PC-3 (cell line): ENCODE results near the gene AQP3. TPM values are rescaled to one million over a fixed set of nuclear protein-coding genes. Genes with fewer than 3 reads are reported as not detected.

Experiments
- ATAC-seq: fragments of 200-7000 bp; cut with Tn5 transposase; 2 replicates; pipeline ENCODE4 v1.9.1; 2020; ENCODE audit warnings: mild to moderate bottlenecking, moderate library complexity
- BruUV-seq: library from RNA; stranded (reverse); fragments of 400-500 nt; replicated peaks from 2 replicates; lab custom pipeline; 2021; lab: Mats Ljungman, UMichigan
- CTCF ChIA-PET: fragments of 300-600 bp; sonication (Branson Sonifier 250); formaldehyde crosslinking; loops from one replicate; lab custom pipeline; 2022; ENCODE audit warnings: antibody characterized with exemption; lab: Charles Lee
- POLR2A ChIA-PET: fragments of 300-600 bp; sonication (Branson Sonifier 250); formaldehyde crosslinking; loops from one replicate; lab custom pipeline; 2022; ENCODE audit warnings: antibody characterized with exemption; ENCODE audit not compliant: unreplicated experiment; lab: Charles Lee
- DNase-seq: peaks from one replicate; pipeline ENCODE4 v3.0.0-alpha.2; 2015
- H2AFZ ChIP-seq: fragments of 300-600 bp; sonication (generic); 2 replicates; pipeline ENCODE4 v1.6.0; 2016; ENCODE audit warnings: antibody characterized with exemption, low read length
- H3F3A ChIP-seq: fragments of 300-600 bp; sonication (generic); one replicate; pipeline ENCODE4 v1.6.0; 2017; ENCODE audit warnings: antibody characterized with exemption, low read length, control low read depth, mild to moderate bottlenecking; ENCODE audit not compliant: unreplicated experiment
- H3K27ac ChIP-seq: fragments of 300-600 bp; sonication (generic); 2 replicates; pipeline ENCODE4 v1.5.1; 2016; ENCODE audit warnings: mild to moderate bottlenecking, low read length
- H3K27me3 ChIP-seq: fragments of 300-600 bp; sonication (generic); 2 replicates; pipeline ENCODE4 v1.6.1; 2016; ENCODE audit warnings: low read length, mixed read lengths
- H3K36me3 ChIP-seq: fragments of 300-600 bp; sonication (generic); 2 replicates; pipeline ENCODE4 v1.6.1; 2016; ENCODE audit warnings: low read depth, mixed run types, low read length, mixed read lengths
- H3K4me1 ChIP-seq: fragments of 300-600 bp; sonication (generic); 2 replicates; pipeline ENCODE4 v1.5.1; 2016; ENCODE audit warnings: low read length; ENCODE audit not compliant: insufficient read depth
- H3K4me2 ChIP-seq: fragments of 300-600 bp; sonication (generic); 2 replicates; pipeline ENCODE4 v1.6.0; 2016; ENCODE audit warnings: low read length
- H3K4me3 ChIP-seq: fragments of 300-600 bp; sonication (generic); 2 replicates; pipeline ENCODE4 v1.5.1; 2016; ENCODE audit warnings: mild to moderate bottlenecking, low read length, mixed read lengths
- H3K79me2 ChIP-seq: fragments of 300-600 bp; sonication (generic); 2 replicates; pipeline ENCODE4 v1.6.1; 2017; ENCODE audit warnings: low read length, mixed read lengths
- H3K9ac ChIP-seq: fragments of 300-600 bp; sonication (generic); 2 replicates; pipeline ENCODE4 v1.6.0; 2016; ENCODE audit warnings: mild to moderate bottlenecking, low read length
- H3K9me2 ChIP-seq: fragments of 300-600 bp; sonication (generic); replicated peaks from 2 replicates; pipeline ENCODE4 v1.6.1; 2016; ENCODE audit warnings: mixed run types, low read length, mixed read lengths
- H3K9me3 ChIP-seq: fragments of 300-600 bp; sonication (generic); 2 replicates; pipeline ENCODE4 v1.6.1; 2016; ENCODE audit warnings: low read length, mixed read lengths
- H4K20me1 ChIP-seq: fragments of 300-600 bp; sonication (generic); 2 replicates; pipeline ENCODE4 v1.6.1; 2016; ENCODE audit warnings: low read length, mixed read lengths
- CTCF ChIP-seq: fragments of 300-600 bp; sonication (generic); conservative IDR thresholded peaks from 2 replicates; pipeline ENCODE4 v1.5.1; 2017; ENCODE audit warnings: antibody characterized with exemption, low read depth, mild to moderate bottlenecking, low read length
- EZH2 ChIP-seq: fragments of 300-600 bp; sonication (generic); IDR thresholded peaks from one replicate; pipeline ENCODE4 v1.6.1; 2017; ENCODE audit warnings: antibody characterized with exemption, mild to moderate bottlenecking, low read length; ENCODE audit not compliant: unreplicated experiment
- EZH2phosphoT487 ChIP-seq: fragments of 300-600 bp; sonication (generic); IDR thresholded peaks from 2 replicates; pipeline ENCODE4 v1.6.1; 2018; ENCODE audit warnings: mild to moderate bottlenecking, antibody characterized with exemption, low read length, borderline replicate concordance
- intact Hi-C: fragments of 100-400 bp; cut with micrococcal nuclease; formaldehyde crosslinking; loops from 2 replicates; pipeline ENCODE4 v1.9.0; 2023
- total RNA-seq: library from RNA; depleted of rRNA; stranded (reverse); fragments of >200 nt; gene quantifications from 2 replicates; pipeline ENCODE4 v1.2.3, GENCODE V29; 2014

The AQP3 gene
- total RNA-seq, 1 experiment from 2014 or later = 5.1 TPM

DNA sequence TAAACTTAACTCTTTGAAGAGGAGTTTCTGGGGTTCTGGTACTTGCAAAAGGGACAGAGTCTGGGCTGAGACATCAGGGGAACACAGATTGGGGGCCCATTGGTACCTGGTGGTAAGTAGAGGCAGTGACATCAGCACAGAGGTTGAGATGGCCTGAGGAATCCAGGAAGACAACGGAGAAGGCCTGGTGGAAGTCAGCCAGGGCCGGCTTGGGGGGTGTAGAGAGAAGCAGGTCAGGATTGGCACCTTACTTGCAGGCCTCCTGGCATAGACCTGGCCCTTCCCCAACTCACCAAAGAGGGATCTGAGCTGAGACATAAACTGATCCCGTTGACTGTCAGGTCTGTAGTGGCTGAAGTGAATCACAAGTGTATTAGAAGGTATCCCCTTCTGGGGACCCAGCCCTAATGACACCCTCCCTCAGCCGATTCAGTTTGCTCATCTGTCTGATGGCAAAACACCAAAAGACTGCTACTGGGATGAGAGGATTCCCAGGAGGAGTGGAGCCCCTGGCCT lies 20.9 kb upstream of the AQP3 start:
- Histone ChIP-seq H4K20me1 (no peaks in the 10 kb centered on the region), H3F3A (no peaks in the 10 kb centered on the region), H3K27me3 (no peaks in the 10 kb centered on the region), H3K4me1 (peaks cover 13% of the 10 kb centered on the region), H3K9me2 (no peaks in the 10 kb centered on the region), H3K27ac (no peak overlapping the region), H3K36me3 (peaks cover 44% of the 10 kb centered on the region), H2AFZ (no peak overlapping the region), H3K79me2 (peaks cover 26% of the 10 kb centered on the region), H3K9ac (no peak overlapping the region), H3K4me2 (no peak overlapping the region), H3K9me3 (no peaks in the 10 kb centered on the region), H3K4me3 (no peak overlapping the region)
- ATAC-seq (no peak), DNase-seq (no peak)
- BruUV-seq = no TSS peak
- TF ChIP-seq EZH2 = no peak
- no peak for TF ChIP-seq EZH2phosphoT487
- ChIA-PET POLR2A (no interaction called here), CTCF (no interaction called here)
- intact Hi-C loops = loop anchor here (5.0 kb wide), 1 partner anchor 66 kb away; the partner anchor contains the start of gene AQP7

- DNase-seq = no peak
- no peaks in the 10 kb centered on the region for H4K20me1 ChIP-seq
- H3K27ac ChIP-seq = no peak overlapping the region
- H3F3A ChIP-seq = no peaks in the 10 kb centered on the region
- H3K36me3 ChIP-seq = peaks cover 48% of the 10 kb centered on the region
- TF ChIP-seq CTCF (no peak), EZH2 (no peak), EZH2phosphoT487 (no peak)
- peaks cover 12% of the 10 kb centered on the region for H3K4me1 ChIP-seq
- BruUV-seq = no TSS peak
- no peaks in the 10 kb centered on the region for H3K27me3 ChIP-seq
- H3K79me2 ChIP-seq = peaks cover 18% of the 10 kb centered on the region
- no peak overlapping the region for H3K4me3 ChIP-seq
- no peaks in the 10 kb centered on the region for H3K9me2 ChIP-seq
- no peaks in the 10 kb centered on the region for H3K9me3 ChIP-seq
- H3K4me2 ChIP-seq = no peak overlapping the region
- ChIA-PET POLR2A (interaction anchor here (0.6 kb wide), 1 partner anchor 42 kb away, joined by 10 read pairs; no protein-coding TSS in a partner anchor), CTCF (interaction anchor here (0.6 to 1.8 kb wide), 5 partner anchors 9 to 93 kb away, joined by 3 to 12 read pairs (median 3); no protein-coding TSS in a partner anchor)
- H2AFZ ChIP-seq = no peak overlapping the region
- intact Hi-C loops = loop anchor here (5.0 kb wide), 1 partner anchor 65 kb away; the partner anchor contains the start of gene AQP7
- no peak for ATAC-seq
- H3K9ac ChIP-seq = no peak overlapping the region
These were observed 20.1 kb upstream of the AQP3 start for GRCh38 chr9:33467526-33467925.

DNA sequence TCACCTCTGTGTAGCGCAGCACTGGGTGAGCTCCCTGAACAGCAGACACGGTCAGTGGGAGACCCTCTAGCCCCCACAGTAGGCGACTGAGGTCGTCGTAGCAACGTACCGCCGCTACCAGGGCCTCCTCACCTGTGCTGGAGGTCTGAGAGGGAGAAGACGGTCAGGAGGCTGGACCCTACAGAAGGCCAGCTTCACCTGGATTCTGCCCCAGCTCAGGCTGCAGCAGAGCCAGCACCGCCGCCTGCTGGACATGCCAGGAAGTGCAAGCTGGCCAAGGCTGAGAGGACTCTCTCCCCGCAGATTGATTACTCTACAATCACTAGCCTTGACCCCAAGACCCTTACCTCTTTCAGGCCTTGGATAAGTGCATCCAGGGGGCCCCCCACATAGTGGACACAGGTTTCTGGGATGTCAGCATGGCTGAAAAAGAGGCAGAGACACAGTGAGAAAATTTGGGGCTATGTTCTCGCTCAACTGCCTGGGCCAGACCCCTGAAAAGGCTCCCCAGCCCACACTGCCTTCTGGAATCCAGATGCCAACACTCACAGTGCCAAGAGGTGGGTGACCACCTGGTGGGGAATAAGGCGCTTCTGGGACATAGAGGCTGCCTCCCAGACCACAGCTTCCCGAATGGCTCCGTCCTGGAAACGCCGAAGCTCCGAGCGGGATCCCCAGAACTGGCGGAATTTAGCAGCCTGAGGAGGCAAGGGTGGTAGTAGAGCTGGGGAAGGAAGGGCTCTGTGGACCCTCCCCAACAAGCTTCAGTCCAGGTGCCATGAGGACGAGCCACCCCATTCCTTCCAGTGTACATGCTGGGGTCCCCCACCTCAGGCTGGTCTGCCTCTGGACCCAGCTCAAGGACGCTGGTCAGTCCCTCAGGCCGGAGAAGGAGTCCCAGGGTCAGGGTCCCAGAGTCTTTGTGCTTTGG lies 19.4 kb upstream of the AQP3 start:
- H3K9ac ChIP-seq = no peak overlapping the region
- H3K4me1 ChIP-seq = peaks cover 5% of the 10 kb centered on the region
- H3K27me3 ChIP-seq = no peaks in the 10 kb centered on the region
- no peaks in the 10 kb centered on the region for H3K9me2 ChIP-seq
- no TSS peak for BruUV-seq
- H3K36me3 ChIP-seq = peaks cover 48% of the 10 kb centered on the region
- no peak overlapping the region for H3K4me2 ChIP-seq
- ChIA-PET CTCF (interaction anchor here (0.6 to 1.8 kb wide), 7 partner anchors 8 to 92 kb away, joined by 3 to 12 read pairs (median 3); no protein-coding TSS in a partner anchor), POLR2A (interaction anchor here (0.6 kb wide), 1 partner anchor 41 kb away, joined by 10 read pairs; no protein-coding TSS in a partner anchor)
- peak; percentile 59 for DNase-seq
- no peak overlapping the region for H3K4me3 ChIP-seq
- no peak overlapping the region for H2AFZ ChIP-seq
- H3F3A ChIP-seq = no peaks in the 10 kb centered on the region
- peaks cover 11% of the 10 kb centered on the region for H3K79me2 ChIP-seq
- intact Hi-C loops = loop anchor here (5.0 kb wide), 1 partner anchor 65 kb away; the partner anchor contains the start of gene AQP7
- H3K27ac ChIP-seq = no peak overlapping the region
- ATAC-seq = peak; percentile 66
- H3K9me3 ChIP-seq = no peaks in the 10 kb centered on the region
- no peaks in the 10 kb centered on the region for H4K20me1 ChIP-seq
- no peak for TF ChIP-seq EZH2phosphoT487
- TF ChIP-seq CTCF = peak; percentile 80
